Measurements from ENCODE around the gene RSPH1.

DNA sequence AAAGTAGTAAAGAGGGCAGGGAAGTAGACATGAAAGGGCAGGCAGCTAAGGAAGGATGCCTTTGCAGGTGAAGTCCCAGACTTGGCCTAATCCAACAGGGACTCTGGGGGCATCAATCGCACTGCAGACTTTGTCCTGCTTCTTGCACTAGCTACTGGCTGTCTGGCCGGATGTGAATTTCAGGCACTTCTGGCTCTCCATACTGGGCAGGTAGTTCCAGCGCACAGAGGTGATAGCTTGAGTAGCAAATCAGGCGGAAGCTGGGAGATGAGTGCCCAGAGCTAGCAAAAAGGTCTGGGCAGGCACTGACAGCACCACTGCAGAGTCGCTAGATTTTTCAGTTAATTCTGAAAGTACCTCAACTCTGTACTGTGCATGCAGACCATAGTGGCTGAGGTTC is 997 bp downstream of the RSPH1 start:
- TF ChIP-seq CTBP1 (IDR thresholded peaks at IDR 0.05; ENCODE audit: borderline replicate concordance) = no peak
- no peak for TF ChIP-seq SP1 (IDR thresholded peaks at IDR 0.05)
- no peak for TF ChIP-seq FOXK2 (IDR thresholded peaks at IDR 0.05)
- no peak for TF ChIP-seq ARNT (IDR thresholded peaks at IDR 0.05)
- TF ChIP-seq SUZ12 (IDR thresholded peaks at IDR 0.05) = no peak

All from HEK293T (cell line).